Epidermal melanocyte (primary cell): Measurements from ENCODE around the gene PCNX4.

ENCODE experiments used
- DNase-seq: peaks from one replicate; pipeline ENCODE4 v3.0.0; 2011; ENCODE audit warnings: low spot score; ENCODE audit not compliant: insufficient read length

PCNX4 gene

GRCh38 chr14:60206249-60206670 is 114.5 kb downstream of the PCNX4 start:
- DNase-seq, result no peak

DNA sequence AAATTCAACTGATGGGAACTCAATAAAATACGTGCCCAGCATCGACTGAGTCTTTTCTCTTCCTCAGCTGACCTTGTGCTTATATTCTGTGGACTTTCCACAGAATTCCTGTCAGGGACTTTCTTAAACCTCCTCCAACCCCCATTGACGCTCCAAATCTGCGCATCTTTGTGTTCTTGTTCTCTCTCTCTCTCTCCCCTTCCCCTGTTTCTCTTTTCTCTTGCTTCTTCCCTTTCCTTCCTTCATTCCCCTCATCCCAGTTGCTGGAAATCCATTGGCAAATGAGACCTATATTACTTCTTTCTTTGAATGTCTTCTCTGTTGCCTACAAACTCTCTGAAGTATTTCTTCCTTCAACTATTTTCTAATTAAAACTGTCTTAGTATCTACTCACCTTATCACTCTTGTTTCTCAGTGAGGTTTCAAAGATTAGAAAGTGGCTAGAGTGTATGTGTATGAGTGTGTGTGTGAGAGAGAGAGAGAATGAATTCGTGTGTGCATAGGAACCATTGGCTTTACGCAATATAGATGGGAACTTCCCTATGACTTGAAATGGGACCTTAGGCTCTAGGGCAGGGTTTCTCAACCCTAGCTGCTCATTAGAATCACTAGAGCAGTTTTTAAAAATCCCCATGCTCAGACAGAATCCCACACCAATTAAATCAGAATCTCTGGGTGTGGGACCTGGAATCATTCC is 115.3 kb downstream of the PCNX4 start:
- no peak for DNase-seq

GRCh38 chr14:60210703-60211102 is 119.0 kb downstream of the PCNX4 start:
- DNase-seq, result no peak

GRCh38 chr14:60211153-60211552 is 119.4 kb downstream of the PCNX4 start:
- DNase-seq, result no peak

GRCh38 chr14:60212503-60213371 is 121.0 kb downstream of the PCNX4 start:
- DNase-seq, result no peak

DNA sequence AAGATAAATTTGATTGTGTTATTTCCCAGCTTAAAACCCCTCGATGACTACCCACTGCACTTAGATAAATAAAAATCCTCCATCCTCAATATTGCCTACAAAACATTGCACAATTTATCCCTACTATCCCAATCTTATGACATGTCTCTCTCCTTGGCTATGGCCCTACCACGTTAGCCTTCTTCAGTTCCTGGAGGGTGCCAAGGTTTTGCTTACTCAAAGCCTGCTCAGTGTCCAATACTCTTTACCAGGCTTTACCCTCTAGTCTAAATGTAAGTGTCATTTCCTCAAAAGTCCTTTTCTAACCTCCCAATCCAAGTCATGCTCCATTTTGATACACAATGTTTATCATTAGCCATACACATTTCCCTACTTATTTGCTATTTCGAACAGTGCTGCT is 122.3 kb downstream of the PCNX4 start:
- no peak for DNase-seq

DNA sequence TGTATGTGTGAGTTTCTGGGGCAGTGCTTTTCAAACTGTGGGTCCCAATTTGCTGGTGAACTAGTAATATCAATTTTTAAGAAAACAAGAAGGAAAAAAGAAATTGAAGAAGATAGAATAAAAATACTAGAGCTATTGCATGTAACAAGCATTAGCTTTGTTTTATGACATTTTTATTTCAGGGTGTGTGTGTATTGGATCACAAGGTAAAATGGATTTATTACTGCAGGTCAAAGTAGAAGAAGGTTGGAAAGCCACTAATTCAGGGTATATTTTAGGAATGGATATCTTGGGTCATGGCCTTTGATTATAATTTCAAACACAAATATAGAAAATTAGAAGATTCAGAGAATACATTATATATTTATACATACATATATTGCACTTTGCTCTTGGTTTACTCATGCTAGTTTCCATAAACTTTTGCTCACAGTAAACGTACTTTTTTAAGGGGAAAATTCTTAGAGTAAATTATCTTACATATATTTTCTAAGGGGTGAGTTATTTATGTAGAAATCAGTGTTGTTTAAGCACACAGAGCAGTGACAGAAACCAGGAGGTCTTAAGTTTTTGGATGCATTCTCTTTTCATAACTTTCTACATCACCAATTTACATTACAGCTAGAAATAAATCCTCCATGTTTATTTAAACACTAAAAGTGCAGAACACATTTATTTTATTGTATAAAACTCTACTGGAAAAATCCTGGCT is 122.8 kb downstream of the PCNX4 start:
- no peak for DNase-seq

DNA sequence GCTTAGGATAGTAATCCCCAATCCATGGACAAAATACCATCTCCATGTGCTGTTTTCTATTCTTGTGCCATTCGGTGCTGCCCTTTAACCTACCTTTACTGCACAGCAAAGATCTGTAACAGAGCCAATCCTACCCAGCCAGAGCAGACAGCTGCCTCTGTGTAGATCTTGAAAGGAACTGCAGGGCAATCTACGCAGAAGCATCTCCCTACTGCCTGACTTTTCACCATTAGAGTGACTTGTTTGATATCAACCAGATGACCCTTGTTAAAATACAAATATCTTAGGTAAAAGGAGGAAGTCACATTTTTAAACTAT is 123.4 kb downstream of the PCNX4 start:
- no peak for DNase-seq

GRCh38 chr14:60215520-60216420 is 124.0 kb downstream of the PCNX4 start:
- no peak for DNase-seq

DNA sequence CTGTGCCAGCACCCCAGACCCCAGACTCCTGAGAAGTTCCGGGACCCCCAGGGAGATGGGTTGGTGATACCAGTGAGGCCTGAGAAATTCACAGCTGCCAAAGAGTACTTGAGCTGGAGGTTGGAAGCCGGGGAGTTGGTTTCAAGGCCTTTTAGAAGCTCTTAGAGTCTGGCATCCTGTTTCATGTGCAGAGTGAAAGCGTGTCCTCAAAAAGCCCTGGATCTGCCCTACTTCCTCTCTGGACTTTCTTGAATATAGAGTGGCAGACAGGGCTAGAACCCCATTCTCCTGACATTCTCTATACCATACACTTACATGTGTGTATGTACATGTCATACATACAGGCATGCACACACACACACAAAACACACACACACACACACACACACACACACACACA is 126.0 kb downstream of the PCNX4 start:
- DNase-seq, result no peak
